ENCODE results near the gene PEF1. TPM values are rescaled to one million over a fixed set of nuclear protein-coding genes. Genes with fewer than 3 reads are reported as not detected.

PEF1 gene
- total RNA-seq, 1 donor from 2014 or later = 43.8 TPM

GRCh38 chr1:31624731-31625514 lies 19.8 kb downstream of the PEF1 start:
- DNase-seq (ENCODE audit: low spot score in 2 of 2, unreplicated experiment in 2 of 2) = no peak
- no peak overlapping the region for H3K27ac Mint-ChIP-seq
- H3K4me1 Mint-ChIP-seq = peaks cover 35% of the 10 kb centered on the region
- no peak for TF ChIP-seq CTCF (IDR thresholded peaks at IDR 0.05; ENCODE audit: unreplicated experiment)
- H3K36me3 Mint-ChIP-seq = peaks cover 7% of the 10 kb centered on the region
- no peak overlapping the region for H3K4me3 Mint-ChIP-seq
- H3K27me3 Mint-ChIP-seq (ENCODE audit: low read depth) = no peaks in the 10 kb centered on the region
- H3K9me3 Mint-ChIP-seq = no peaks in the 10 kb centered on the region

- Mint-ChIP-seq H3K4me3 (no peak overlapping the region), H3K4me1 (peaks cover 31% of the 10 kb centered on the region), H3K27me3 (ENCODE audit: low read depth) (no peaks in the 10 kb centered on the region), H3K9me3 (no peaks in the 10 kb centered on the region), H3K27ac (no peak overlapping the region), H3K36me3 (peaks cover 4% of the 10 kb centered on the region)
- no peak for DNase-seq (ENCODE audit: low spot score in 2 of 2, unreplicated experiment in 2 of 2)
- no peak for TF ChIP-seq CTCF (IDR thresholded peaks at IDR 0.05; ENCODE audit: unreplicated experiment)
Measured at GRCh38 chr1:31624309-31624708, 20.4 kb downstream of the PEF1 start.

GRCh38 chr1:31623365-31623764 lies 21.3 kb downstream of the PEF1 start:
- Mint-ChIP-seq H3K27me3 (ENCODE audit: low read depth) (peaks cover 2% of the 10 kb centered on the region), H3K9me3 (no peaks in the 10 kb centered on the region), H3K4me1 (peaks cover 21% of the 10 kb centered on the region), H3K36me3 (peaks cover 4% of the 10 kb centered on the region), H3K4me3 (no peak overlapping the region), H3K27ac (no peak overlapping the region)
- TF ChIP-seq CTCF (IDR thresholded peaks at IDR 0.05; ENCODE audit: unreplicated experiment) = no peak
- DNase-seq (ENCODE audit: low spot score in 2 of 2, unreplicated experiment in 2 of 2) = no peak

GRCh38 chr1:31621847-31622730 lies 22.6 kb downstream of the PEF1 start:
- TF ChIP-seq CTCF (IDR thresholded peaks at IDR 0.05; ENCODE audit: unreplicated experiment) = no peak
- H3K4me1 Mint-ChIP-seq = peaks cover 15% of the 10 kb centered on the region
- H3K27ac Mint-ChIP-seq = no peak overlapping the region
- H3K27me3 Mint-ChIP-seq (ENCODE audit: low read depth) = peaks cover 5% of the 10 kb centered on the region
- H3K36me3 Mint-ChIP-seq = no peaks in the 10 kb centered on the region
- H3K9me3 Mint-ChIP-seq = no peaks in the 10 kb centered on the region
- no peak for DNase-seq (ENCODE audit: low spot score in 2 of 2, unreplicated experiment in 2 of 2)
- no peak overlapping the region for H3K4me3 Mint-ChIP-seq

- peaks cover 11% of the 10 kb centered on the region for H3K27me3 Mint-ChIP-seq (ENCODE audit: low read depth)
- H3K36me3 Mint-ChIP-seq = no peaks in the 10 kb centered on the region
- no peak for DNase-seq (ENCODE audit: low spot score in 2 of 2, unreplicated experiment in 2 of 2)
- H3K27ac Mint-ChIP-seq = no peak overlapping the region
- H3K4me3 Mint-ChIP-seq = no peak overlapping the region
- no peaks in the 10 kb centered on the region for H3K9me3 Mint-ChIP-seq
- no peak for TF ChIP-seq CTCF (IDR thresholded peaks at IDR 0.05; ENCODE audit: unreplicated experiment)
- peaks cover 10% of the 10 kb centered on the region for H3K4me1 Mint-ChIP-seq
Measured at GRCh38 chr1:31621498-31621820, 23.2 kb downstream of the PEF1 start.
